GM19035 (cell line): ENCODE data around the gene KCNK18.
A peak's percentile ranks its signal among the peaks of the same experiment; 100 is the strongest.
"Not testable (repeated sequence)": the region's sequence is repeated elsewhere in the genome, so short reads cannot be mapped to it uniquely, and the experiment has no call there.

Source experiments
- ATAC-seq: cut with Tn5 transposase; IDR thresholded peaks from one replicate; pipeline ENCODE4 v1.9.1; 2021; ENCODE audit not compliant: unreplicated experiment

The KCNK18 gene

DNA sequence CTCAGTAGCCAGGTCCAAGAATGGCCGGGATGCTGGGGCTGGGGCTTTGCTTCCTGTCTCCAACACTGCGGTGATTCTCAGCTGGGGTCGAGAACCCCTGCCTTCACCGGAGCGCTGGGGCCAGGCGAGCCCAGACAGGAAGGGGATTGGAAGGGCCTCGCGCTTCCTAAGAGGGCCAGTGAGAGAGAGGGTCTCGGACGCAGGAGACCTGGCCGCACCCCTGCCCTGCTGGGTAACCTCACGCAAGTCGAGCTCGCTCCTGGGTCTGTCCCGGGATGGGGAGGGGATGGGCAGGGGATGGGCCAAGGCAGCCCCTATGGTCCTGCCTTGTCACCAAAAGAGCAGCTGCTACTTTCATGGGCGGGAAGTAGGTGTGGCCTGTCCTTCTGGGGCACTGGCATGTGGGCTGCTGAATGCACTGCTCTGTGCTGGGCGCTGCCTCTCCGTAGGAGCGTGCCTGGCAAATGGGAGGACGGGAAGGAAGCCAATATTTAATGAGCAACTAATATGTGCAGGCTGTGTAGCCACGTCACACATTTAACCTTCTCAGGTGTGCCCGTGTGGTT, 20.0 kb downstream of the KCNK18 start:
- peak; percentile 29 for ATAC-seq

DNA sequence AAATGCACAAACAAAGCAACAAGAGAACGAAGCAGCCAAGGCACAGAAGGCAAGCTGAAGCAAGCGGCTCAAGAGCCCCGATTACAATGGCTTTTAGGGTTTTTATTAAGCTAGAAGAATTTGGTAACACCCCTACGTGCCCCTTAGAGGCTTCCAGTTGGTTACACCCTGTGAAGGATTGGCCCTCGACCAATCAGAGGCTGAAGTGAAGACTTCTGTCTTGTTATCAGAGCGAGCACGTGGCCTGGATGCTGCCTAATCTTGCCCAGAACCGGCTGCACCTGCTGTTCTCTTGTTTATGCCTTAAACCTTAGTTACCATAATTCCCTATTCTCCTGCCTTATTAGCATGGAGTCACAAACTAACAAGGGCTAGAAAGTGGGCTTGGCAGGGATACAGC, 21.4 kb downstream of the KCNK18 start:
- no peak for ATAC-seq

DNA sequence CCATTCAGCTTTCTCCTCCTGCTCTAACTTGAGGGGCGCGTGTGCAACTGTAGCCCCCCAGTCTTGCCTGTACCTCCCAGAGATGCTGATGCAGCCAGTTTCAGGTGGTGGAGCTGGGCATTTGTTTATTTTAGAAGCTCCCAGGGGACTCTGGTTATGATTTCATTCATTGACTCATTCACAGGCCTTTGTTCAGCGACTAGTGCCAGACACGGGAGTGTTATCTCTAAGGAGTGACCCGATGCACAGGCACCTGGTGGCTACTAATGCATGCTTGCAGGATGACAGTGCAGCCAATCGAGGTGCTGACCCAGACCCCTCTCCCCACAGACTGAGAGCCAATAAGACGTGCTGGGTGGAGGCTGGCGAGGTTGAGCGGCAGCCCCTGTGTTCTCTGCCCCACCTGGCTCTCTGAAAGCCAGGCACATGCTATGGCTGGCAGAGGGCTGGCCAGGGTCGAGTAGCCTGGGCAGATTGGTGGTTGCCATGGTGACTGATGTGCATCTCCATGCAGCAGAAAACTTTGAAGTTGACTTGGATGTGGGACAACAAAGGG, 23.9 kb downstream of the KCNK18 start:
- no peak for ATAC-seq

DNA sequence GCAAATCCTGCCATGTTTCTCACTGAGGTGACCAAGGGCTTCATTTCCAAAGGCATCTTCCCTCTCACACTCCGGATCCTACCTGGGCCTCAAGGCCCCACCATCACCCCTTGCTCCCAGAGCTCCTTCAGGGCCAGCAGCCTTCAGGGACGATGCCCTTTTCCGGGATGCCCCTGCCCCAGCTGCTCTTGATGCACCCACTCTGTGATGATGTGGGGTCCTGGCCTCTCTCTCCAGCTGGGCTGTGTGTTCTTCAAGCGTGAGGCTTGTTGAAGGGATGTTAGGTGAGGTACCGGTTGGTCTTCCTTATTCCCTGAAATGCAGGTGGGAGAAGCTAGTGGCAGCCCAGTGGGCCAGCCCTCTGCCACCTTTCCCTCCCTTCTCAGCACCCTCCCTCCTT, 25.3 kb downstream of the KCNK18 start:
- no peak for ATAC-seq

DNA sequence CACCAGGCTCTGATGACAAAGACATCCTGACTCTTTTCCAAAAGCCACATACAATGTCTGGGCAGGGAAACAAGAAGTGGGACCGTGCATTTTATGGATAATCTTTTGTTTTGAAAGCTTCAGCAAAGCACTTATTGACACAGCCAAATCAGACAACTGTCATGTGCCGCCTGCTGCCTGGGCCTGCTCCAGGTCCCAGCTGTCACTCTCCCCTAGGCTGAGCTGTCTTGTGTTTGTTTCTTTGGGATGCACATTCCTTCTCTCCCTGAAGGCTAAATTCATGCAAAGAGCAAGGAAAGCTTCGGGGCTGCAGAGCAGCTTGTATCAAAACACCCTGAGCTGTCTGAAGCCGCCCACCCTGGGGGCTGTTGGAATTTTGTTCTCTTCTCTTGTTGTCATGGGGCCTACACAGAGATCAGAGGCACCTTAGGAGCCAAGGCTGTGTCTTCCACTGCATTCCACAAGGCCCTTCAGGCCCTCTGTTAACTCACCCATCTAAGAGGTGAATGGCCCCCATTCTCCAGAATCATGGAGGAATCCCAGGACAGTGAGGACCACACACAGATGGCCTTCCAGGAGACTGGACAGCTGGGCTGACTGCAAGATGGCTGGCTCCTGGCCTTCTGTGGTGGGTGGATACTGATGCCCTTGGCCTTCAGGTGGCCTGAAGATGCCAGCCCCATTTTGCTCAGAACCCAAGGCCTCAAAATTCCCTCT, 25.8 kb downstream of the KCNK18 start:
- ATAC-seq = no peak

DNA sequence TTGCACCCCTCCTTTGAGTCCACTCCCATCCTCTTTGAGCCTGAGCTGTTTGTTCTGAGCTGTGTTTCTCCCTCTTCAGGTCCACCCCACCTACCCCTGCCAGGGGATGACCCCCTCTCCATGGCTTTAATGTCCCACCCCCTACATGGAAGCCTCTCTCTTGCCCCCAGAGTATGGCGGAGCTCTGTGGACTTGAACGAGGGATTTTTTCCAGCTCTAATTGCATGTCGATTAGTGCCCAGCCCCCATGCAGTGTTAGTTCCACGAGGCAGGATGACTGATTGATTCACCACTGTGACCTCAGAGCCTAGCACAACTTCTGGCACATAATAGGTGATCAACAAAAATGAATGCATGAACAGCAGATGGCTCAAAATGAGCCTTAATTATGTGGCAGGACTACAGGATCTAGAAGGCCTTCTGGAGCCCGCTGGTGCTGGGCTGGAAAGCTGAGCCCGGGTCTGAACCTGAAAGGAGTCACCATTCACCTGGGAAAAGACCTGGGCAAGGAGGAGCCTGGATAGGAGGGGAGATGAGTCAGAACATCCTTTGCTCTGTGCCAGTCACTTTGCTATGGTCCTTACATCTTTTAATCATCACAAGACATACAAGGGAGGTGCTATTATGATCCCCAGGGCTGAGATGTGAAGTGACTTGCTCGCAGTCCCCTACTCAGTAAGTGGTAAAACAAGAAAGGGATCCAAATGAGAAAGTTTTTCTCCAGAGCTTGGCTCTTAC, 26.6 kb downstream of the KCNK18 start:
- ATAC-seq = no peak

DNA sequence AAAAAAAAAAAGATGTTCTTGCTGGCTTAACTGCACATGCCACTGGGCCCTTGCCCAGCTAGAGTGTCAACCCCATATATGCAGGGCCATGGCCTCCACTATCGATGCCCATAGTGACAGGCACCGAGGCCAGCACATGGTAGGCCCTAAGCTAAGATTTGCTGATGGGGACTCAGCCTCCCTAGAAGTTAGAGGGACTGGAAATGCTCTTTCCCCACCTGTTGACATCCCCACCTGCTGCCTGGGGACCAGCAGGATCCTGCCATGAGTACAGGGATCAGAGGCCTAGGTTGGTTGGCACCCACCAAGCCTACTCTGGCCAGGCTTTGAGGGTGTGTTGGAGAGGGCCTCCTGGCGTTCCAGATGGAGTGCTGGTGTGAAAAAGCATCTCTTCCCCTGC, 27.6 kb downstream of the KCNK18 start:
- ATAC-seq = no peak

DNA sequence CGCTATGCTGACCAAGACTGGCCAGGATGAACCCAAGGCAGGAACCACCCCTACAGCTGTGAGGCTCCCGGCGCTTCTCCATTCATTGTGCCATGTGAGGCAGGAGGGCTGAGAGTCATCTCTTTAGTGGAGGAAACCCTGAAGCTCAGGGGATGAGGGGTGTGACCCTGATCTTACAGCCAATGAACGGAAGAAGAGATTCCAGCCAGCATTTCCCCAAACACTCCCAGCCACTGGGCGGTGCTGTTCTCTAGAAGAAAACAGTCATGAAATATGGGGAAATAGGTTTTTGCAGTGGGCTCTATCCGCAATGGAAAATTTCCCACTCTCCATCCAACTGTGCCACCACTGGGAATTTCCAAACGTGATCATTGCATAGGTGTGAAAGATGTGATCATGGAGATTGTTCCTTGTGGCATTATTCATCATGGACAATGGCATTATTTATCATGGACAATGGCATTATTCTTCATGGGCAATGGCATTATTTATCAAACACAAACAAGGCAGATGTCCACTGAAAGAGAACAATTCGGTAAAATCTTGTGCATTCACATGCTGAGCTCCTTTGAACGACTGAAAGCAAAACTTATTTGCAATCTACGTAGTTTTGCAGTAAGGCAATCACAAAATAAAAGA, 29.6 kb downstream of the KCNK18 start:
- ATAC-seq = no peak

DNA sequence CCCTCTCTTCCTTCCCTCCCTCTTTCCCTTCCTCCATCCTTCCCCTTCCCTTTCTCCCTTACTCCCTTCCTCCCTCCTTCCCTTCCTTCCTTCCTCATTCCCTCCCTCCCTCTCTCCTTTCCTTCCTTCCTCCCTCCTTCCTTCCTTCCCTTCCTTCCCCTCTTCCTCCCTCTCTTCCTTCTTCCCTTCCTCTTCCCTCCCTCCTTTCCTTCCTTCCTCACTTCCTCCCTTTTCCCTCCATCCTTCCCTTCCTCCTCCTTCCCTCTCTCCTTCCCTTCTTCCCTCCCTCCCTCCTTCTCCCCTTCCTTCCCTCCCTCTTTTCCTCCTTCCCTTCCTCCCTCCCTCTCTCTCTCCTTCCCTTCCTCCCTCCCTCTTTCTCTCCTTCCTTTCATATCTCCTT, 30.9 kb downstream of the KCNK18 start:
- no peak for ATAC-seq

DNA sequence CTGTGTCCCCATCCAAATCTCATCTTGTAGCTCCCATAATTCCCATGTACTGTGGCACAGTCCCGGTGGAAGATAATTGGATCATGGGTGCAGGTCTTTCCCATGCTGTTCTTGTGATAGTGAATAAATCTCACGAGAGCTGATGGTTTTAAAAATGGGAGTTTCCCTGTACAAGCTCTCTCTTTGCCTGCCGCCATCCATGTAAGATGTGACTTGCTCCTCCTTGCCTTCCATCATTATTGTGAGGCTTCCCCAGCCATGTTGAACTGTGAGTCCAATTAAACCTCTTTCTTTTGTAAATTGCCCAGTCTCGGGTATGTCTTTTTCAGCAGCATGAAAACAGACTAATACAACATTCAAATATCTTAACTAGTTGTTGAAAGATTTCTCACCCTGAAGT, 32.8 kb downstream of the KCNK18 start:
- ATAC-seq = not testable (repeated sequence)

DNA sequence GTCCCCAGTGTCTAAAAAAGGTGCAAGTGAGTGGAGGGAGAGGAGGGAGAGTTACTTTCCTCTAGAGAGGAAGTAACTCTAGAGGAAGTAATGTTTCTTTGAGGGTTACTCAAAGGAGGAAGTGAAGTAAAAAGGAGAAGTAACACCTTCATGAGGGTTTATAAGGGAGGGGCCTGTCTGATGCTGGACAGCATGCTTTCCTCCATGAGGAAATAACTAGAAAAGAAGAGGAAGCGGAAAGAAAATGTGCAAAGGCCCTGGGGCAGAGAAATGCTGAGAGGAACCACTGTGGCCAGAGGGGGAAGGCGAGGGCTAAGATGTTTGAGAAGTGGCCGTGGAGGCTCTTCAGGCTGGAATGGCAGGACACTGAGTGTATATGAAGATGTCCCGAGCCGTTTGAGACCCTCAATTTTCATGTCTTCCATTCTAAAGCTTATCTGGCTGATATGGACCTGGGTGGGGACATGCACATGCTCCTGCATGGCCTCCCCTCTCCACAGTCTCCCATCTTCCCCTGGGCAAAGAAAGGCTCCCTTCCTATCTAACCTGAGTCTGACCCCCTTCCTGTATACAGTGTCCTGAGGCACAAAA, 40.2 kb downstream of the KCNK18 start:
- no peak for ATAC-seq

DNA sequence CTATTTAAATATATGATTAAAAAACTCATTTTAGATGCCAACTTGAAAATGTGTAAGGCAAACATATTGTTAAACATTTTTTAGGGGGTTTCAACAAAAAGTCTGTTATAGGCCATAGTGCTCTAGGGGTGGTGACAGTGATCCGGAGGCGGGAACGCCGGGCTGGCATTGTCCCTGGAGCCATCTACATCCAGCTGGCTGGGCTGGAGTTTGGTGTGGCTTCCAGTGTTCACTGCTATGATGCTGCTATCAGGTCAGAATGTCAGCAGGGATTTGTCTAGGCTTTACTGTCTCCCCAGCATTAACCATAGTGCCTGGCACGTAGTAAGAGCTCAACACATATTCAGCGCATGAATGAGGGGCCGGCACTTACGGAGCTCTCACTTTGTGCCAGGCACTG, 41.8 kb downstream of the KCNK18 start:
- no peak for ATAC-seq

DNA sequence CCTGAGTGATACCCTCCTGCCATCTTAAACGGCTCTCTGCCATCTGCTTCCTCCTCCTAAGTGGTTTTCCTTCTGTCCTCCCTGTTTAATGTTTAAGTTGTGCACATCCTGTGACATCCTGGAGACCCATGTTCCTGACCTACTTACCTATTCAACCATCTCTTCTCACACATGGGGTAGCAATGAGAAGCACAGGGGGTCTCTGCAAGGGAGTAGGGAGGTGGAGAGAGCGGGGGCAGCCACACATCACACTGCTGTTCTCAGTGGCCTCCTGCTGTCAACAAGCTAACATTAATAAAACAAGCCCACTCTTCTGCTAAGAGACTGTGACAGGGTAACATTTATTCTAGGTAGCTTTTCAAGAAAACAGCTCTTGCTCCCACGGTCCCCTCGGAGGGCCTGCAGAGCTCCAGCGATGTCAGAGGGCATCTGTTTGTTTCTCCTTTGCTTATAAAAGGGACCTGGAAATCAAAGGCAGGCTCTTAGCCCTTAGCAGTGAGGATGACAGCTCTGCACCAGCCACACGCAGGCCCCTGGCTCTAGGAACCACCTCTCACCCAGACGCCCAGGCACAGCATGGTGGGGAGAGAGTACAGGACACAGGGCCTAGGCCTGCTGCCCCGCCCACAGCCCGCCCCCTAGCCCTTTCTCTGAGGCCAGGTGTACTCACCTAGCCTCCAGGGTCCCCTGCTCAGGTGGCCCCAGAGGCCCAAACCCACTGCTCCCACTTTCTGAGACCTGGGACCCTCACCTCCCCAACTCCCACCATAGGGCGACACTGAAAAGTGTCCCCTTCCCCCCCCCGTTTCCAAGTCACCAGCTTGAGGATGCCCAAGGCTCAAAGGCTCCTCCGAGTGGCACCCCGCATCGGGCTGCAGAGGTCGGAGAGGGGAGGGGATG, 42.7 kb downstream of the KCNK18 start:
- ATAC-seq = no peak

DNA sequence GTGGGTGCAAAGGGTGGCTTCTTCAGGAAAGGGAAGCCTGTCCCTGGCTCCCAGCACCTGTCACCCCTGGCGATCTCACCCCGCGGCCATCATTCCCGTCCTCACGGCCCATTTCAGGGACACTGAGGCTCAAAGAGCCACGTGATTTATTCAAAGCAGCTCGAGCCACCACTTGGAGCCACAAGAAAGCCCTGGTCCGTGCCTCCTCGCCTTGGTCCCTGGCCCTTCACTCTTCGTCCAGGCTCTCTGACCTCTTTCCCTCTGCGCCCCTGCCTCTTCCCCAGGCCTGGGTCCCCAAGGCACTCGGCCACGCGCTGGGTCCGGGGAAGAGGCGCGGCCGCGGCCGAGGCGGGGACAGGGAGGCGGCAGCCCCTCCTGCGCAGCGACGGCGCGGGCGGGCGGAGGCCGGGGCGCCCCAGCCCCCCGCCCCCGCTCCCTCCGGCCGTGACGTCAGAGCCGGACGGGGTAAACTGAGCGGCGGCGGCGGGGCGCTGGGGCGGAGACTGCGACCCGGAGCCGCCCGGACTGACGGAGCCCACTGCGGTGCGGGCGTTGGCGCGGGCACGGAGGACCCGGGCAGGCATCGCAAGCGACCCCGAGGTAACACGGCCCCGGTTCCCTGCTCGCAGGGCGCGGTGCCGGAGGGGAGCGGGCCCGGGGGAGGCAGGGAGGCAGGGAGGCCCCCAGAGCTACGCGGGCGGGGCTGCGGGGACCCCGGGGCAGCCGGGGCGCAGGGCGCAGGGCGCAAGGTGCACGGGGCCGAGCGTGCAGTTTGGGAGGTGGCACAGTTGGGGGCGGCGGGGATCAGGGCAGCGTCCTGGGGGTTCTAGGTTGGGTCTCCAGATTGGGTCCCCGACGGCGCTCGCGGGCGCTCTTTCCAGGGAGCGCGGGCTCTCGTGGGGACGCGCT, 43.6 kb downstream of the KCNK18 start, which contains the start of gene SLC18A2:
TSS of gene SLC18A2 (plus strand) at position 494 of the 909 bp plus-strand sequence. CDS start 580 bp downstream, outside the sequence.
- no peak for ATAC-seq

DNA sequence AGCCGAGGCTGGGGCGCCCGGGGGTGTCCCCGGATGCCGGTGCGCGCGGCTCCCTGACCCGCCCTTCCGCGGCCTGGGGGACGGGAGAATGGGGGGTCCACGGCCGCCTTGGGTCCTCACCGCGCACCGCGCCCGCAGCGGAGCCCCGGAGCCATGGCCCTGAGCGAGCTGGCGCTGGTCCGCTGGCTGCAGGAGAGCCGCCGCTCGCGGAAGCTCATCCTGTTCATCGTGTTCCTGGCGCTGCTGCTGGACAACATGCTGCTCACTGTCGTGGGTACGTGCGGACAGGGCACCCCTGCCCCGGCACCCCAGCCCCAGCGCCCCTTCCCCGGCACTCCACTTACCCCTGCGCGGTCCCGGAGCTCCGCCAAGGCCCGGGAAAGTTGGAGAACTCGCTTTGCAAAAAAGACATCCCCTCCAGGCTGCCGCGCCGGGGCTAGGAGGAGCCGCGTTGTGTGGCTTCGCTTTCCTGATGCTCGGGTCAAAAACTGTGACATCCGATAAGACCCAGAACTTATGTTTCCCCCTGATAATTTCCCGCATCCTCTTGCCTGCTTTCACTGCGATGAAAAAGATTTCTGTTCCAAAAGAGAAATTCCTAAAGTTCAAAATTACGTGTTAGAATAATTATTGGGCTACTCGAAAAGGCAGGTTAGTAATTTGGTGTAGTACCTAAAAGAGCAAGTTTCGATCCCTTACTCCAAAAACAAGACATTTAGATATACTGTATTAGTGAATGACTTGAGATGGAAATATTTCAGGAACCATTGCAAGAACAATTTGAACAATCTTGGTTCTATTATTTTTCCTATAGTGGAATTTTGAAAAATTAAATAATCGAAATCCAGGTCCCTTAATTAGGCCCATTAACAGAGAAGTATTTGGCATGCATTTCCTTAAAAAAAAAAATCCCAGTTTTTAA, 44.5 kb downstream of the KCNK18 start:
- ATAC-seq = no peak

DNA sequence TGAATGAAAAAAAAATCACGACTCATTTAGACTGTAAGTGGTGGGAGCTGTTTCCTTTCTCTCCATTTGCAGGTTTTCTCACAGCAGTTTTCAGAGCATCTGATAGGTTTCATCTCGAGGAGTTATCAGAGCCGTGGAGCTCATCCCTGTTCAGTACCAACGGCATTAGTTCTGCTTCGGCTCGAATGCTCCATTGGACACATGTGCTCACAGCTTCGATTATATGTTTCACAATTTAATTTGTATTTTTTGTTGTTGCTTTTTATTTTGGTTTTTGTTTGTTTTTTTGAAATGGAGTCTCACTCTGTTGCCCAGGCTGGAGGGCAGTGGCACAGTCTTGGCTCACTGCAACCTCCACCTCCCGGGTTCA, 45.2 kb downstream of the KCNK18 start:
- no peak for ATAC-seq

DNA sequence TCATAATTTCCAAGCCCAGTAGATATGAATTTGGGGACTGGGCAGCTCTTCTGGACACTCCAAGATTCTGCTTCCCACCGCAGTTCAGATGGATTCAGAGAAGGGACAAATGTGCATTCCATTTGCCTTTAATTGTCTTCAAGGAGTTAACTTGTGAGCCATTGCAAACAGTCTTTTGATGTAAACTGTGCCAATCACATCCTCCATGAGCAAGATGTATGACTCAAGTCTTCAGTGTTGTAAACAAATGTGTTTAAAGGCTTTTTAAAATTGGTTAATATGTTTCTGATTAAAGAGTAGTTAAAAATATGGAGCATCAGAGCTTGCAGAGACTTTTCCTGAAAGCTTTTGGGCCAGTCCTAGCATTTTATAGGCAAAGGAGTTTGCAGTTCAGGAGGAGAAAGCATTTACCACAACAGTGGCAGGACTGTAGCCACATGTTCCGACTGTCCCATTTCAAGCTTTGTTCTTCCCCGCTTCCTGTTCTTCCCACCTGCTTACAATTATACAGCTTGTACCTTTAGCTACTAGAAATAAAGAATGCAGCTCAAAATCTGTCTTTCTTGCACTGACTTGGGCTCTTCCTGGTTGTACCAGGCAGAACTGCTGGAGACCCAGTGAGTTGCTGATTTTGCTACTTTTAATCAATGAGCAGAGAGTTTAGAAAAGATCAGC, 49.8 kb downstream of the KCNK18 start:
- ATAC-seq = no peak
